ENCODE measurements around the gene GRIN3A. TPM values are rescaled to one million over a fixed set of nuclear protein-coding genes. Genes with fewer than 3 reads are reported as not detected.

The GRIN3A gene
- total RNA-seq, 2 donors from 2014 or later = under 0.01 TPM; not detected in 1

DNA sequence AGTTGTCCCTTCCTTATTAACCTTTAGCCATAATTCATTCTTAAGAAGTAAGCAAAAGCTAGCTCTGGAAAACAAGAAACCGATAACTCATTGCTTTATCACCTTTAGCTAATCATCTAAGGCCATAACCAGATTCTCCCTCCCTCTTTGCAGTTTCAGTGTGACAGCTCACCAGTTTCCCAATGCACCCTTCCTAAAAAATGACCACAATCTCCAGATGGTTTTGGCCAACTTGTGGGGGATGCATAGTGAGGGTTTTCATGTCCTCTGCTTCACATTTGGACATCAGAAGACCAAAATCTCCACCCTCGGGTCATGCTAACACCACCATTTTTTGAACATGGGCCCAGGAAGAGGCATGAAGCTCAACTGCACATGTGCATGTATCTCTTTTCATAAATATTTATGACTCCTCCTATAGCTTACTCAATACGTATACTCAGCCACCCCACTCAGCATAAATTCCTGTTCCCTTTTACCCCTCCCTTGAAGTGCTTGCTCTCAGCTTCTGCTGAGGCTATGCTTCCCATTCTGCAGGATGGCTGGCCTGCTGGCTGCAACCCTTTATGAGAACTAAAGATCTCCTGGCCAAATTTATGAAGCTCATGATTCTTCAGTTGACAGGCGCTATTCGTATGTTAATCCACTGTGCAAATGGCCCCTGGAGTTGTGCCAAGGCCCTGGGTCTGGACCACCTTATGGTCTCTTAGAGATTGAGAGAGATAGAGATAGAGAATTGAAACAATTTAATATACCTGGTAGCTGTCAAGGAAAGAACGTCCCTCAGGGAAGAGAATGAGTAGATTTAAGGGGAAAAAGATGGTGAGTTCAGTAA, 158.5 kb downstream of the GRIN3A start:
- H3K4me3 ChIP-seq = no peak overlapping the region
- no peaks in the 10 kb centered on the region for H3K27me3 ChIP-seq
- no peaks in the 10 kb centered on the region for H3K36me3 ChIP-seq (replicated peaks in 1 of 2; ENCODE audit: insufficient read depth in 1 of 2, low read depth in 2 of 2)
- H3K27ac ChIP-seq = no peak overlapping the region
- DNase-seq (peak in 1 of 4 donors; percentile 14), ATAC-seq (no peak)
- intact Hi-C loops (cut with DNase I) = no loop called here
- WGBS, 2 donors = 75 to 76% methylated on average over 6 of the region's 6 CpGs
- no peaks in the 10 kb centered on the region for H3K9me3 ChIP-seq
- no peaks in the 10 kb centered on the region for H3K4me1 ChIP-seq
- TF ChIP-seq, protein P1, sequence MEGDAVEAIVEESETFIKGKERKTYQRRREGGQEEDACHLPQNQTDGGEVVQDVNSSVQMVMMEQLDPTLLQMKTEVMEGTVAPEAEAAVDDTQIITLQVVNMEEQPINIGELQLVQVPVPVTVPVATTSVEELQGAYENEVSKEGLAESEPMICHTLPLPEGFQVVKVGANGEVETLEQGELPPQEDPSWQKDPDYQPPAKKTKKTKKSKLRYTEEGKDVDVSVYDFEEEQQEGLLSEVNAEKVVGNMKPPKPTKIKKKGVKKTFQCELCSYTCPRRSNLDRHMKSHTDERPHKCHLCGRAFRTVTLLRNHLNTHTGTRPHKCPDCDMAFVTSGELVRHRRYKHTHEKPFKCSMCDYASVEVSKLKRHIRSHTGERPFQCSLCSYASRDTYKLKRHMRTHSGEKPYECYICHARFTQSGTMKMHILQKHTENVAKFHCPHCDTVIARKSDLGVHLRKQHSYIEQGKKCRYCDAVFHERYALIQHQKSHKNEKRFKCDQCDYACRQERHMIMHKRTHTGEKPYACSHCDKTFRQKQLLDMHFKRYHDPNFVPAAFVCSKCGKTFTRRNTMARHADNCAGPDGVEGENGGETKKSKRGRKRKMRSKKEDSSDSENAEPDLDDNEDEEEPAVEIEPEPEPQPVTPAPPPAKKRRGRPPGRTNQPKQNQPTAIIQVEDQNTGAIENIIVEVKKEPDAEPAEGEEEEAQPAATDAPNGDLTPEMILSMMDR (IDR thresholded peaks at IDR 0.05) = no peak
- no peak for TF ChIP-seq POLR2A (IDR thresholded peaks at IDR 0.05)

DNA sequence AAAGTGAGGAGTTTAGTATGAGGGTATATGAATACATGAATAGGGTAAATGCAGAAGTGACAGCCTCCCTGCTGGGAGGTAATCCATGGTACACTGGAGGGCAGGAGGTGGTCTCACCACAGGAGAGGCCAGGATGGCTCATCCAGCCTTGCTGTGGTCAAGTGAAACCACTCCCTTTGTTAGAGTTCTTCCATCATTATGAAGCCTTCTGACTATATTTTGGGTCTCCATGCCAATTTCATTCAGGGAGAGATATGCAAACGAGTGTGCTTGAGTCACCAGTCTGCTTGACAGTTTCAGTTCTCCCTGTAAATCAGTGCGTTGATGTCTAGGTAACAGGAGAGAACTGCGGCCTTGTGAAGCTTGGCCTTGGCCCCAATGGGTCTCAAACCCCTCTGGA, 160.1 kb downstream of the GRIN3A start:
- Histone ChIP-seq H3K9me3 (no peaks in the 10 kb centered on the region), H3K36me3 (replicated peaks in 1 of 2; ENCODE audit: insufficient read depth in 1 of 2, low read depth in 2 of 2) (no peaks in the 10 kb centered on the region), H3K27me3 (no peaks in the 10 kb centered on the region), H3K4me3 (no peak overlapping the region), H3K27ac (no peak overlapping the region), H3K4me1 (no peaks in the 10 kb centered on the region)
- no peak for ATAC-seq
- 58 to 62% methylated on average over 3 of the region's 3 CpGs for WGBS, 2 donors
- no peak for DNase-seq
- TF ChIP-seq, protein P1 (IDR thresholded peaks at IDR 0.05) = no peak
- no peak for TF ChIP-seq POLR2A (IDR thresholded peaks at IDR 0.05)
- intact Hi-C loops (cut with DNase I) = no loop called here

DNA sequence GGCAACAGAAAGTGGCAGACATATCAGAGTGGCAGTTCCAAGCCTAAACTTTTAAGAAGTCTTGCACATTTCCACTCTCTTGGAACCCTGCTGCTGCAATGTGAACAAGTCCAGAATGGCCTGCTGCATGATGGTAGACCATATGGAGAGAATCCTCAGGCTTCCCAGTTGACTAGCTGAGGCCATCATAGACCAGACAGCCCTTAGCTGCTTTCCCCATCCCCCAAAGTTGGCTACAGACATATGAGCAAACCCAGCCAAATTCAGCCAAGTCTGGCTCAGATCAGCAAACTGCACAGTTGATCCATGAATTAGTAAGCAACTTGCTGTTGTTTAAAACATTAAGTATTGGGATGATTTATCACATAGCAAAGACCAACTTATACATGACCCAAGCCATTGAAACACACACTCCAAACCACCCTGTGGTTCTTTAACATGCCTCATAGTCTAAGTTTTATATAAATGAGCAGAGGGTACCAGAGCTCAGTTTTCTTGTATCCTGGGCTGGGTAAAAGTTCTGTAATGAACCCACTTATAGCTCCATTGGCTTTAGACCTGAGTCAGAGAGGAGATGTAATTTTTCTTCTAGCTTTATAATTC, 163.6 kb downstream of the GRIN3A start:
- ATAC-seq = no peak
- intact Hi-C loops (cut with DNase I) = no loop called here
- Histone ChIP-seq H3K9me3 (no peaks in the 10 kb centered on the region), H3K4me1 (no peaks in the 10 kb centered on the region), H3K27me3 (no peaks in the 10 kb centered on the region), H3K4me3 (no peak overlapping the region), H3K36me3 (replicated peaks in 1 of 2; ENCODE audit: insufficient read depth in 1 of 2, low read depth in 2 of 2) (no peaks in the 10 kb centered on the region), H3K27ac (no peak overlapping the region)
- no peak for TF ChIP-seq POLR2A (IDR thresholded peaks at IDR 0.05)
- TF ChIP-seq, protein P1 (IDR thresholded peaks at IDR 0.05) = no peak
- DNase-seq = no peak

DNA sequence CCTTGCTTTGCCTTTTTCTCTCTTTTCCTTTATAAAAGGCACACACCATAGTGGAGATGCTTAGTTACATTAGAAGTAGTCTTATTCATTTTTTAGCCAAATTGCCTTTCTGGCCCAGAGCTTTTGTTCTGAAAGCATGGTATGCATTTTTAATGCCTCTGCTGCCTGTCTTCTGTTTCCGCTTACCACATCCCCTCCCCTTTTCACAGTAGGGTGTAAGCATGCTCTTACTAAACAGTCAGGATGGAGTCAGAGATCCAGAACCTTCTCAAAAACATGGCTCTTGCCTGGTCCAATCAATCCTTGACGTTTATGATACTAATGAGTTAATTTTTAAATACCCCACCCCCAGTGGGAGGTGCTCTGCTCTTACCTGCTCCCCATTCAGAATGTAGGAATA, 166.1 kb downstream of the GRIN3A start:
- no peaks in the 10 kb centered on the region for H3K9me3 ChIP-seq
- no peak for ATAC-seq
- intact Hi-C loops (cut with DNase I) = no loop called here
- H3K4me3 ChIP-seq = no peak overlapping the region
- WGBS, 2 donors = 32 to 36% methylated on average over 2 of the region's 2 CpGs
- H3K27ac ChIP-seq = no peak overlapping the region
- no peaks in the 10 kb centered on the region for H3K27me3 ChIP-seq
- TF ChIP-seq POLR2A (IDR thresholded peaks at IDR 0.05) = no peak
- TF ChIP-seq, protein P1 (IDR thresholded peaks at IDR 0.05) = no peak
- no peaks in the 10 kb centered on the region for H3K4me1 ChIP-seq
- H3K36me3 ChIP-seq (replicated peaks in 1 of 2; ENCODE audit: insufficient read depth in 1 of 2, low read depth in 2 of 2) = peaks cover 0 to 1% of the 10 kb centered on the region in 2 donors
- DNase-seq = no peak

All from body of pancreas (tissue), 4 donors.